Gastroesophageal sphincter (tissue), 3 donors: ENCODE results near the gene RBM39.

Experiments used
- CTCF ChIP-seq, 4 experiments: fragments of 200-600 bp in 2 of 4; fragments of 450-650 bp in 2 of 4; sonication (generic) in 1 of 4; IDR thresholded peaks; one replicate each; pipeline ENCODE4 v1.5.1; 2017 to 2019; ENCODE audit warnings: antibody characterized with exemption in 4 of 4, mild to moderate bottlenecking in 2 of 4, moderate library complexity in 2 of 4
- POLR2A ChIP-seq, 2 donors: fragments of 450-650 bp; IDR thresholded peaks; one replicate each; pipeline ENCODE4 v1.6.1; 2017; ENCODE audit warnings: antibody characterized with exemption in 2 of 2, mild to moderate bottlenecking in 2 of 2, moderate library complexity in 1 of 2

GRCh38 chr20:35721219-35721618, 20.8 kb downstream of the RBM39 start:
- TF ChIP-seq POLR2A (IDR thresholded peaks at IDR 0.05): no peak
- TF ChIP-seq CTCF (IDR thresholded peaks at IDR 0.05): no peak
